ENCODE data around the gene SLC7A8.

GRCh38 chr14:23168246-23168645, 15.2 kb downstream of the SLC7A8 start:
- TF ChIP-seq, protein P1, sequence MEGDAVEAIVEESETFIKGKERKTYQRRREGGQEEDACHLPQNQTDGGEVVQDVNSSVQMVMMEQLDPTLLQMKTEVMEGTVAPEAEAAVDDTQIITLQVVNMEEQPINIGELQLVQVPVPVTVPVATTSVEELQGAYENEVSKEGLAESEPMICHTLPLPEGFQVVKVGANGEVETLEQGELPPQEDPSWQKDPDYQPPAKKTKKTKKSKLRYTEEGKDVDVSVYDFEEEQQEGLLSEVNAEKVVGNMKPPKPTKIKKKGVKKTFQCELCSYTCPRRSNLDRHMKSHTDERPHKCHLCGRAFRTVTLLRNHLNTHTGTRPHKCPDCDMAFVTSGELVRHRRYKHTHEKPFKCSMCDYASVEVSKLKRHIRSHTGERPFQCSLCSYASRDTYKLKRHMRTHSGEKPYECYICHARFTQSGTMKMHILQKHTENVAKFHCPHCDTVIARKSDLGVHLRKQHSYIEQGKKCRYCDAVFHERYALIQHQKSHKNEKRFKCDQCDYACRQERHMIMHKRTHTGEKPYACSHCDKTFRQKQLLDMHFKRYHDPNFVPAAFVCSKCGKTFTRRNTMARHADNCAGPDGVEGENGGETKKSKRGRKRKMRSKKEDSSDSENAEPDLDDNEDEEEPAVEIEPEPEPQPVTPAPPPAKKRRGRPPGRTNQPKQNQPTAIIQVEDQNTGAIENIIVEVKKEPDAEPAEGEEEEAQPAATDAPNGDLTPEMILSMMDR (IDR thresholded peaks at IDR 0.05) = no peak
- TF ChIP-seq POLR2AphosphoS5 (IDR thresholded peaks at IDR 0.05) (peak in 1 of 3 donors; percentile 60), POLR2A (IDR thresholded peaks at IDR 0.05) (no peak)

Measured in breast epithelium (tissue), 3 donors.